Esophagus muscularis mucosa (tissue), 4 donors: Measurements from ENCODE around the gene KIFC1.

Experiments used
- EP300 ChIP-seq: sonication (generic); formaldehyde crosslinking; IDR thresholded peaks from one replicate; pipeline ENCODE4 v1.6.1; 2017; ENCODE audit warnings: antibody characterized with exemption
- POLR2AphosphoS5 ChIP-seq, 2 donors: sonication (generic); formaldehyde crosslinking; IDR thresholded peaks; one replicate each; pipeline ENCODE4 v1.6.1; 2017; ENCODE audit warnings: antibody characterized with exemption in 2 of 2
- TF ChIP-seq, protein P1 (sequence below), 3 experiments: fragments of 200-600 bp in 2 of 3; fragments of 450-650 bp in 1 of 3; sonication (generic) in 2 of 3; IDR thresholded peaks; one replicate each; pipeline ENCODE4 v1.5.1; 2017 to 2019; ENCODE audit warnings: antibody characterized with exemption in 3 of 3, mild to moderate bottlenecking in 2 of 3, moderate library complexity in 1 of 3

DNA sequence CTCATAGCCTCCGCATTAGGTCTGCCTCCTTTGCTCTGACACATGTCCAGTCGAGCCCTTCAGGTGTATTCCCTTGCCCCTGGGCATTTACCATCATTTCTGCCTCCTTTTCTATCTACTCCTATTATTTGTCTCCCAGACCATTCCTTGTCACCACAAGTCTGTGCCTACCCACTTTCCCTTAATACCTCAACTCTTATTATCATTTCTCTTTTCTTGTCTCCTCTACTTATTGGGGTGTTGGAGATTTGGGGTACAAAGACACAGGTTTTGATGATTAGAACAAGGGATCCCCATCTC is 29.7 kb downstream of the KIFC1 start:
- TF ChIP-seq, protein P1, sequence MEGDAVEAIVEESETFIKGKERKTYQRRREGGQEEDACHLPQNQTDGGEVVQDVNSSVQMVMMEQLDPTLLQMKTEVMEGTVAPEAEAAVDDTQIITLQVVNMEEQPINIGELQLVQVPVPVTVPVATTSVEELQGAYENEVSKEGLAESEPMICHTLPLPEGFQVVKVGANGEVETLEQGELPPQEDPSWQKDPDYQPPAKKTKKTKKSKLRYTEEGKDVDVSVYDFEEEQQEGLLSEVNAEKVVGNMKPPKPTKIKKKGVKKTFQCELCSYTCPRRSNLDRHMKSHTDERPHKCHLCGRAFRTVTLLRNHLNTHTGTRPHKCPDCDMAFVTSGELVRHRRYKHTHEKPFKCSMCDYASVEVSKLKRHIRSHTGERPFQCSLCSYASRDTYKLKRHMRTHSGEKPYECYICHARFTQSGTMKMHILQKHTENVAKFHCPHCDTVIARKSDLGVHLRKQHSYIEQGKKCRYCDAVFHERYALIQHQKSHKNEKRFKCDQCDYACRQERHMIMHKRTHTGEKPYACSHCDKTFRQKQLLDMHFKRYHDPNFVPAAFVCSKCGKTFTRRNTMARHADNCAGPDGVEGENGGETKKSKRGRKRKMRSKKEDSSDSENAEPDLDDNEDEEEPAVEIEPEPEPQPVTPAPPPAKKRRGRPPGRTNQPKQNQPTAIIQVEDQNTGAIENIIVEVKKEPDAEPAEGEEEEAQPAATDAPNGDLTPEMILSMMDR (IDR thresholded peaks at IDR 0.05) = no peak
- TF ChIP-seq EP300 (no peak), POLR2AphosphoS5 (IDR thresholded peaks at IDR 0.05) (no peak)
